ENCODE data around the gene ZNF622.

GRCh38 chr5:16428359-16428758 is 37.2 kb downstream of the ZNF622 start:
- no peak for TF ChIP-seq CTCF (IDR thresholded peaks at IDR 0.05)
- no peak for TF ChIP-seq POLR2A (IDR thresholded peaks at IDR 0.05)
